KMS-11 (cell line): ENCODE data around the gene LONRF2.

Experiments
- H2AFZ ChIP-seq: fragments of 200-600 bp; sonication (generic); 2 replicates; pipeline ENCODE4 v1.6.1; 2016; ENCODE audit warnings: antibody characterized with exemption, mixed run types, low read depth
- H3K27ac ChIP-seq: fragments of 200-600 bp; sonication (generic); 2 replicates; pipeline ENCODE4 v1.6.1; 2016; ENCODE audit warnings: mild to moderate bottlenecking, mixed run types
- H3K27me3 ChIP-seq: fragments of 200-600 bp; sonication (generic); 2 replicates; pipeline ENCODE4 v1.6.1; 2017; ENCODE audit warnings: mild to moderate bottlenecking, low read depth, mixed run types, moderate library complexity; ENCODE audit not compliant: insufficient read depth
- H3K36me3 ChIP-seq: fragments of 200-600 bp; sonication (generic); 2 replicates; pipeline ENCODE4 v1.6.1; 2017; ENCODE audit warnings: mild to moderate bottlenecking, mixed run types; ENCODE audit not compliant: insufficient read depth
- H3K4me1 ChIP-seq: fragments of 200-600 bp; sonication (generic); 2 replicates; pipeline ENCODE4 v1.6.1; 2016; ENCODE audit warnings: mild to moderate bottlenecking, low read depth, mixed run types; ENCODE audit not compliant: poor library complexity, severe bottlenecking
- H3K4me2 ChIP-seq: fragments of 200-600 bp; sonication (generic); 2 replicates; pipeline ENCODE4 v1.7.0; 2016; ENCODE audit warnings: mild to moderate bottlenecking, mixed run types
- H3K4me3 ChIP-seq: fragments of 200-600 bp; sonication (generic); IDR thresholded peaks from 2 replicates; pipeline ENCODE4 v1.6.1; 2017; ENCODE audit warnings: low read depth, low read length, mixed read lengths; ENCODE audit not compliant: insufficient read depth
- H3K79me2 ChIP-seq: fragments of 200-600 bp; sonication (generic); 2 replicates; pipeline ENCODE4 v1.6.1; 2016; ENCODE audit warnings: low read depth, mixed run types; ENCODE audit not compliant: insufficient read depth
- H3K9ac ChIP-seq: fragments of 200-600 bp; sonication (generic); 2 replicates; pipeline ENCODE4 v1.6.1; 2016; ENCODE audit warnings: mild to moderate bottlenecking, mixed run types
- H4K20me1 ChIP-seq: fragments of 200-600 bp; sonication (generic); 2 replicates; pipeline ENCODE4 v1.6.1; 2016; ENCODE audit warnings: mild to moderate bottlenecking, mixed run types; ENCODE audit not compliant: insufficient read depth
- CTCF ChIP-seq: fragments of 200-600 bp; sonication (generic); conservative IDR thresholded peaks from 2 replicates; pipeline ENCODE4 v1.6.1; 2017; ENCODE audit warnings: low read depth, mild to moderate bottlenecking, antibody characterized with exemption, low read length, moderate library complexity, mixed read lengths

LONRF2 gene

GRCh38 chr2:100297511-100297910, 24.8 kb downstream of the LONRF2 start:
- Histone ChIP-seq H3K79me2 (no peaks in the 10 kb centered on the region), H3K27ac (no peak overlapping the region), H3K4me1 (no peaks in the 10 kb centered on the region), H3K4me3 (no peak overlapping the region), H3K9ac (no peak overlapping the region), H2AFZ (no peak overlapping the region), H3K27me3 (no peaks in the 10 kb centered on the region), H3K36me3 (no peaks in the 10 kb centered on the region), H3K4me2 (no peak overlapping the region), H4K20me1 (no peaks in the 10 kb centered on the region)
- TF ChIP-seq CTCF, result no peak

DNA sequence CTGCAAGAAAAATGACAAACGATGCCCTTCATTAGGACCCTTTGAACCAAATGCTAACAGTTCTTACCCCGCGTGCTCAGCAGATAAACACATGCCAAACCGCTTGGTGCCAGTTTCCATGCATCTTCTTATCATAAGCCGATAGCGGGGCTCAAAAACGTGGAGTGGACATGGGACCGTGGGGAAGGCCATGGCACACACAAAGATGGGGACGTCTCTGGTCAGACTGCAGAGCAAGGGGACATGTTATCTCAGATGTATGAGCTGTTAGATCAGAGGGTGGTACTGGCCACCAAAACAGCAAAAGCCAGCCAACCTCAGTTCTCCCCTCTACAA, 28.2 kb downstream of the LONRF2 start:
- Histone ChIP-seq H3K4me1 (no peaks in the 10 kb centered on the region), H2AFZ (no peak overlapping the region), H3K79me2 (no peaks in the 10 kb centered on the region), H3K4me3 (no peak overlapping the region), H3K9ac (no peak overlapping the region), H3K27ac (no peak overlapping the region), H3K27me3 (no peaks in the 10 kb centered on the region), H4K20me1 (no peaks in the 10 kb centered on the region), H3K4me2 (no peak overlapping the region), H3K36me3 (no peaks in the 10 kb centered on the region)
- no peak for TF ChIP-seq CTCF

GRCh38 chr2:100293341-100294161, 28.8 kb downstream of the LONRF2 start:
- H4K20me1 ChIP-seq, result no peaks in the 10 kb centered on the region

GRCh38 chr2:100292022-100292580, 30.2 kb downstream of the LONRF2 start:
- H3K9ac ChIP-seq, result no peak overlapping the region
- no peaks in the 10 kb centered on the region for H4K20me1 ChIP-seq
- no peak overlapping the region for H3K4me3 ChIP-seq
- H2AFZ ChIP-seq, result no peak overlapping the region
- H3K4me1 ChIP-seq, result no peaks in the 10 kb centered on the region
- H3K36me3 ChIP-seq, result no peaks in the 10 kb centered on the region
- no peaks in the 10 kb centered on the region for H3K79me2 ChIP-seq
- H3K27ac ChIP-seq, result no peak overlapping the region
- H3K4me2 ChIP-seq, result no peak overlapping the region
- no peak for TF ChIP-seq CTCF
- H3K27me3 ChIP-seq, result no peaks in the 10 kb centered on the region

More at GRCh38 chr2:100293341-100294161, 28.8 kb downstream of the LONRF2 start:
- Histone ChIP-seq H3K9ac (no peak overlapping the region), H3K4me3 (no peak overlapping the region), H3K27ac (no peak overlapping the region), H3K36me3 (no peaks in the 10 kb centered on the region), H3K79me2 (no peaks in the 10 kb centered on the region), H3K4me1 (no peaks in the 10 kb centered on the region), H3K27me3 (no peaks in the 10 kb centered on the region), H2AFZ (no peak overlapping the region), H3K4me2 (no peak overlapping the region)
- TF ChIP-seq CTCF, result no peak
